PC-3 (cell line): ENCODE data around the gene OR5V1. TPM values are rescaled to one million over a fixed set of nuclear protein-coding genes. Genes with fewer than 3 reads are reported as not detected.

Source experiments
- ATAC-seq: fragments of 200-7000 bp; cut with Tn5 transposase; 2 replicates; pipeline ENCODE4 v1.9.1; 2020; ENCODE audit warnings: mild to moderate bottlenecking, moderate library complexity
- Bru-seq: library from RNA; stranded (reverse); fragments of 400-500 nt; gene quantifications from one replicate; lab custom pipeline; 2021; lab: Mats Ljungman, UMichigan
- BruChase-seq, 2 experiments: library from RNA; stranded (reverse); fragments of 400-500 nt; gene quantifications; one replicate each; lab custom pipeline; 2021; lab: Mats Ljungman, UMichigan
- BruUV-seq: library from RNA; stranded (reverse); fragments of 400-500 nt; replicated peaks from 2 replicates; lab custom pipeline; 2021; lab: Mats Ljungman, UMichigan
- CTCF ChIA-PET: fragments of 300-600 bp; sonication (Branson Sonifier 250); formaldehyde crosslinking; loops from one replicate; lab custom pipeline; 2022; ENCODE audit warnings: antibody characterized with exemption; lab: Charles Lee
- POLR2A ChIA-PET: fragments of 300-600 bp; sonication (Branson Sonifier 250); formaldehyde crosslinking; loops from one replicate; lab custom pipeline; 2022; ENCODE audit warnings: antibody characterized with exemption; ENCODE audit not compliant: unreplicated experiment; lab: Charles Lee
- DNase-seq: peaks from one replicate; pipeline ENCODE4 v3.0.0-alpha.2; 2015
- H2AFZ ChIP-seq: fragments of 300-600 bp; sonication (generic); 2 replicates; pipeline ENCODE4 v1.6.0; 2016; ENCODE audit warnings: antibody characterized with exemption, low read length
- H3F3A ChIP-seq: fragments of 300-600 bp; sonication (generic); one replicate; pipeline ENCODE4 v1.6.0; 2017; ENCODE audit warnings: antibody characterized with exemption, low read length, control low read depth, mild to moderate bottlenecking; ENCODE audit not compliant: unreplicated experiment
- H3K27ac ChIP-seq: fragments of 300-600 bp; sonication (generic); 2 replicates; pipeline ENCODE4 v1.5.1; 2016; ENCODE audit warnings: mild to moderate bottlenecking, low read length
- H3K27me3 ChIP-seq: fragments of 300-600 bp; sonication (generic); 2 replicates; pipeline ENCODE4 v1.6.1; 2016; ENCODE audit warnings: low read length, mixed read lengths
- H3K36me3 ChIP-seq: fragments of 300-600 bp; sonication (generic); 2 replicates; pipeline ENCODE4 v1.6.1; 2016; ENCODE audit warnings: low read depth, mixed run types, low read length, mixed read lengths
- H3K4me1 ChIP-seq: fragments of 300-600 bp; sonication (generic); 2 replicates; pipeline ENCODE4 v1.5.1; 2016; ENCODE audit warnings: low read length; ENCODE audit not compliant: insufficient read depth
- H3K4me2 ChIP-seq: fragments of 300-600 bp; sonication (generic); 2 replicates; pipeline ENCODE4 v1.6.0; 2016; ENCODE audit warnings: low read length
- H3K4me3 ChIP-seq: fragments of 300-600 bp; sonication (generic); 2 replicates; pipeline ENCODE4 v1.5.1; 2016; ENCODE audit warnings: mild to moderate bottlenecking, low read length, mixed read lengths
- H3K79me2 ChIP-seq: fragments of 300-600 bp; sonication (generic); 2 replicates; pipeline ENCODE4 v1.6.1; 2017; ENCODE audit warnings: low read length, mixed read lengths
- H3K9ac ChIP-seq: fragments of 300-600 bp; sonication (generic); 2 replicates; pipeline ENCODE4 v1.6.0; 2016; ENCODE audit warnings: mild to moderate bottlenecking, low read length
- H3K9me2 ChIP-seq: fragments of 300-600 bp; sonication (generic); replicated peaks from 2 replicates; pipeline ENCODE4 v1.6.1; 2016; ENCODE audit warnings: mixed run types, low read length, mixed read lengths
- H3K9me3 ChIP-seq: fragments of 300-600 bp; sonication (generic); 2 replicates; pipeline ENCODE4 v1.6.1; 2016; ENCODE audit warnings: low read length, mixed read lengths
- H4K20me1 ChIP-seq: fragments of 300-600 bp; sonication (generic); 2 replicates; pipeline ENCODE4 v1.6.1; 2016; ENCODE audit warnings: low read length, mixed read lengths
- EZH2 ChIP-seq: fragments of 300-600 bp; sonication (generic); IDR thresholded peaks from one replicate; pipeline ENCODE4 v1.6.1; 2017; ENCODE audit warnings: antibody characterized with exemption, mild to moderate bottlenecking, low read length; ENCODE audit not compliant: unreplicated experiment
- EZH2phosphoT487 ChIP-seq: fragments of 300-600 bp; sonication (generic); IDR thresholded peaks from 2 replicates; pipeline ENCODE4 v1.6.1; 2018; ENCODE audit warnings: mild to moderate bottlenecking, antibody characterized with exemption, low read length, borderline replicate concordance
- intact Hi-C: fragments of 100-400 bp; cut with micrococcal nuclease; formaldehyde crosslinking; loops from 2 replicates; pipeline ENCODE4 v1.9.0; 2023
- long read RNA-seq: library from polyadenylated mRNA; unstranded; transcript quantifications from one replicate; pipeline ENCODE4 v2.0.0, GENCODE V29; 2021; ENCODE audit not compliant: unreplicated experiment
- total RNA-seq: library from RNA; depleted of rRNA; stranded (reverse); fragments of >200 nt; gene quantifications from 2 replicates; pipeline ENCODE4 v1.2.3, GENCODE V29; 2014; rRNA removed
- TF ChIP-seq, protein P1 (sequence below): fragments of 300-600 bp; sonication (generic); conservative IDR thresholded peaks from 2 replicates; pipeline ENCODE4 v1.5.1; 2017; ENCODE audit warnings: antibody characterized with exemption, low read depth, mild to moderate bottlenecking, low read length

The OR5V1 gene
- total RNA-seq (not detected in 2 replicates), Bru-seq, nascent RNA (percentile 0 among the genes with signal in this experiment), BruChase-seq, experiment 1, labeled RNA remaining after a 6-hour chase (not detected), BruChase-seq, experiment 2, labeled RNA remaining after a 2-hour chase (not detected)
- long read RNA-seq = 0 reads

DNA sequence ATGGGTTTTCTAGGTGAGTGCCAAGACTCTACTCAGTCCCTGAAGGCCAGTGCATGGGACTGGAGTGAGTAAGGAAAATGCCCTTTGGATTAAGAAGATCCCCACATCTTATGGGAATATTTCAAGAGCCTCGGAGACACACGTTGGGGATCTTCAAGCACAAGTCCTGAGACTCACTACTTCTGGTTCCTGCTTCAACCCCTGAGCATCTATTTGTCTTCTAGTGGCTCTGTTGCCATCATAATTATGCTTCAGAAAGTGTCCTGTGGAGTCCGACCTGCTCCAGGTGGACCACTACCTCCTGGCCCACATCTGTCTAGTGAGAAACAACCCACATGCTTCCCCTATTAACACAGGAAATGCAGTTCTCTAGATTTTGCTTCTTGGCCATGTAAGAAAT lies at the start of gene OR5V1:
OR5V1 (minus strand) TSS at position 101 of the 400 bp plus-strand sequence. CDS start 12,670 bp downstream, outside the sequence.
- no TSS peak for BruUV-seq
- Histone ChIP-seq H2AFZ (no peak within 1 kb of the TSS), H3K4me1 (no peaks in the 10 kb centered on the region), H3K27me3 (peaks cover 14% of the 10 kb centered on the region; the same call in 1 of the 2 replicates), H3K79me2 (no peaks in the 10 kb centered on the region), H3K9me2 (no peaks in the 10 kb centered on the region), H3F3A (no peaks in the 10 kb centered on the region), H3K36me3 (no peaks in the 10 kb centered on the region), H3K4me2 (no peak within 1 kb of the TSS), H3K9ac (no peak within 1 kb of the TSS), H3K9me3 (no peaks in the 10 kb centered on the region), H4K20me1 (no peaks in the 10 kb centered on the region), H3K27ac (no peak within 1 kb of the TSS), H3K4me3 (no peak within 1 kb of the TSS)
- ChIA-PET POLR2A (no interaction called here), CTCF (no interaction called here)
- intact Hi-C loops = no loop called here
- no peak for TF ChIP-seq EZH2
- TF ChIP-seq EZH2phosphoT487 = no peak
- TF ChIP-seq, protein P1, sequence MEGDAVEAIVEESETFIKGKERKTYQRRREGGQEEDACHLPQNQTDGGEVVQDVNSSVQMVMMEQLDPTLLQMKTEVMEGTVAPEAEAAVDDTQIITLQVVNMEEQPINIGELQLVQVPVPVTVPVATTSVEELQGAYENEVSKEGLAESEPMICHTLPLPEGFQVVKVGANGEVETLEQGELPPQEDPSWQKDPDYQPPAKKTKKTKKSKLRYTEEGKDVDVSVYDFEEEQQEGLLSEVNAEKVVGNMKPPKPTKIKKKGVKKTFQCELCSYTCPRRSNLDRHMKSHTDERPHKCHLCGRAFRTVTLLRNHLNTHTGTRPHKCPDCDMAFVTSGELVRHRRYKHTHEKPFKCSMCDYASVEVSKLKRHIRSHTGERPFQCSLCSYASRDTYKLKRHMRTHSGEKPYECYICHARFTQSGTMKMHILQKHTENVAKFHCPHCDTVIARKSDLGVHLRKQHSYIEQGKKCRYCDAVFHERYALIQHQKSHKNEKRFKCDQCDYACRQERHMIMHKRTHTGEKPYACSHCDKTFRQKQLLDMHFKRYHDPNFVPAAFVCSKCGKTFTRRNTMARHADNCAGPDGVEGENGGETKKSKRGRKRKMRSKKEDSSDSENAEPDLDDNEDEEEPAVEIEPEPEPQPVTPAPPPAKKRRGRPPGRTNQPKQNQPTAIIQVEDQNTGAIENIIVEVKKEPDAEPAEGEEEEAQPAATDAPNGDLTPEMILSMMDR = no peak
- ATAC-seq (no peak), DNase-seq (no peak)

DNA sequence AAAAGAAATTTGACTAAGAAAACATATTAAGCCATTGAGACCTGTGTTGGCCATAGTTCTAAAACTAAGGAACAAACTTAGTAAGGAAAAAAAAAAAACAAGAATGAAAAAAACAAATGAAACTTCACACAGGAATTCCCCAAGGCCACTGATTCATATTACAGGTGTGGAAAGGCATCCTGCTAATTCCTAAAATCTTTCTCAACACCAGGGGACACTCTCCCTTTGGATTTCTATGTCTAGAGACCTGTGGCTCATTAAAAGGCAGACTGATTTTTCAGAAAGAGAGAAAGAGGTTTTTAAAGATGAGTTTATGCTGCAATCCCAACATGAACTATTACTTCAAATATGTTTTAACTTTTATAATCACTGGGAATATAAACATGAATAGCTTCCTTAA lies 45.9 kb upstream of the OR5V1 start, which contains the start of gene OR12D1:
OR12D1 (plus strand) TSS at position 341 of the 400 bp plus-strand sequence.
- peak; percentile 36 for DNase-seq
- no peaks in the 10 kb centered on the region for H3K9me2 ChIP-seq
- intact Hi-C loops = loop anchor here (1.0 kb wide), 1 partner anchor 175 kb away; no protein-coding TSS in a partner anchor
- ChIA-PET POLR2A (no interaction called here), CTCF (no interaction called here)
- H3K4me1 ChIP-seq = no peaks in the 10 kb centered on the region
- BruUV-seq = no TSS peak
- H3K4me3 ChIP-seq = no peak within 1 kb of the TSS
- H3K9ac ChIP-seq = no peak within 1 kb of the TSS
- no peaks in the 10 kb centered on the region for H3K79me2 ChIP-seq
- TF ChIP-seq, protein P1 = peak; percentile 57
- no peak for TF ChIP-seq EZH2phosphoT487
- H4K20me1 ChIP-seq = no peaks in the 10 kb centered on the region
- peak; percentile 48; the same call in 1 of the 2 replicates for ATAC-seq
- H3K9me3 ChIP-seq = no peaks in the 10 kb centered on the region
- peaks cover 18% of the 10 kb centered on the region; the same call in 1 of the 2 replicates for H3K27me3 ChIP-seq
- no peak within 1 kb of the TSS for H3K4me2 ChIP-seq
- H3K27ac ChIP-seq = no peak within 1 kb of the TSS
- H3K36me3 ChIP-seq = no peaks in the 10 kb centered on the region
- no peak within 1 kb of the TSS for H2AFZ ChIP-seq
- H3F3A ChIP-seq = no peaks in the 10 kb centered on the region

DNA sequence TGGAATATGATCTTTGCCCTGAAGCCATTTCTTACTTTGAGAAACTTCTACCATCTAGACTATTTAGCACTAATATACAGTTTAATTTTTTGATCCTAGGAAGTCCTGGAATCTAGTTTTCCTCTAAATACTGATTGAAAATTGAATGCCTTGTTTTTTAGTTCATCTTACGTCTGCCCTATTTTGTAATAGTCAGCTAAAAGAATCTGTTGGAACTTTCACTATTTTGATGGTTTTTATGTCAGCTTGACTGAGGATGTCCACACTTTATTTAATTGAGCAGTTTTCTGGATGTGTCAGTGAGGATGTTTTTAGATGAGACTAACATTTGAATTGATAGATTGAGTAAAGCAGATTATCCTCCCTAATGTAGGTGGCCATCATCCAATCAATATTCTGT lies 35.1 kb upstream of the OR5V1 start:
- intact Hi-C loops = no loop called here
- no peak for ATAC-seq

More for the DNA sequence above, 35.1 kb upstream of the OR5V1 start:
- CTCF ChIA-PET = no interaction called here
- Histone ChIP-seq H3K9me2 (no peaks in the 10 kb centered on the region), H3K4me1 (no peaks in the 10 kb centered on the region), H3K27ac (no peak overlapping the region), H3K79me2 (no peaks in the 10 kb centered on the region), H3K36me3 (no peaks in the 10 kb centered on the region), H3K9me3 (no peaks in the 10 kb centered on the region), H4K20me1 (no peaks in the 10 kb centered on the region), H3K9ac (no peak overlapping the region), H3F3A (no peaks in the 10 kb centered on the region), H2AFZ (no peak overlapping the region), H3K27me3 (peaks cover 31% of the 10 kb centered on the region; the same call in 1 of the 2 replicates), H3K4me2 (no peak overlapping the region), H3K4me3 (no peak overlapping the region)
- no peak for DNase-seq
- POLR2A ChIA-PET = no interaction called here
- BruUV-seq = no TSS peak
- no peak for TF ChIP-seq EZH2
- TF ChIP-seq, protein P1 = no peak
- TF ChIP-seq EZH2phosphoT487 = no peak
